ENCODE measurements around the gene KRTCAP2.

DNA sequence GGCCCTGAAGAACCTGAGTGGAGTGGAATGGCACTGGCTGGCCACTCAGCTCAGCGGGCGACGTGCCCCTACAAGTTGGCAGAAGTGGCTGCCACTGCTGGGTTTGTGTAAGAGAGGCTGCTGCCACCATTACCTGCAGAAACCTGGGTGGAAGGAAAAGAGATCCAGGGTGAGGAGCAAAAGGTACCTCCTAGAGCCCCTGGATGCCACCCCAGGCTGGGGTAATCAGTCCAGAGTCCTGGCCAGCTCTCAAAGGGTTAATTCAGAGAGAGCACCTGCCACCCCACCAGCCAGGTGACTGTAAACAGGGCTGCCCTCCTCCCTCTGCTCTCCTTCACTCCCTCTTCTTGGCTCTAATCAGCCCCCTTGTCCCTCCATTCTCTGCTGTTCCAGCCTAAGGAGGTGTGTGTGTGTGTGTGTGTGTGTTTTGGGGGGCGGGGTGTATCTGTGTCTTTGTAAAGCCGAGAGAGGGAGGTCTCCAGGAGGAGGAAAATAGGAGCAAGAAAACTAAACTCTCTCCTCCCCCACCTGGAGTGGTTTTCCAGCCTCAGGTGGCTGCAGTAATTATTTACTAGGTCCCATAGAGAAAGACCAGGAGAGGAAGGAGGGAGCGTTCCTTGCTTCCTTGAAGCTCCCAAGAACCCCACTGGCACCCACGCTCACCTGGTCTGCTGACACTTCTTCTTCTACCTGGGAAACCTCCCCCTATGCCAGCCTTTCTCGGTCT lies 13.1 kb upstream of the KRTCAP2 start:
- no peak for TF ChIP-seq POLR2A (IDR thresholded peaks at IDR 0.05)
- TF ChIP-seq, protein P1, sequence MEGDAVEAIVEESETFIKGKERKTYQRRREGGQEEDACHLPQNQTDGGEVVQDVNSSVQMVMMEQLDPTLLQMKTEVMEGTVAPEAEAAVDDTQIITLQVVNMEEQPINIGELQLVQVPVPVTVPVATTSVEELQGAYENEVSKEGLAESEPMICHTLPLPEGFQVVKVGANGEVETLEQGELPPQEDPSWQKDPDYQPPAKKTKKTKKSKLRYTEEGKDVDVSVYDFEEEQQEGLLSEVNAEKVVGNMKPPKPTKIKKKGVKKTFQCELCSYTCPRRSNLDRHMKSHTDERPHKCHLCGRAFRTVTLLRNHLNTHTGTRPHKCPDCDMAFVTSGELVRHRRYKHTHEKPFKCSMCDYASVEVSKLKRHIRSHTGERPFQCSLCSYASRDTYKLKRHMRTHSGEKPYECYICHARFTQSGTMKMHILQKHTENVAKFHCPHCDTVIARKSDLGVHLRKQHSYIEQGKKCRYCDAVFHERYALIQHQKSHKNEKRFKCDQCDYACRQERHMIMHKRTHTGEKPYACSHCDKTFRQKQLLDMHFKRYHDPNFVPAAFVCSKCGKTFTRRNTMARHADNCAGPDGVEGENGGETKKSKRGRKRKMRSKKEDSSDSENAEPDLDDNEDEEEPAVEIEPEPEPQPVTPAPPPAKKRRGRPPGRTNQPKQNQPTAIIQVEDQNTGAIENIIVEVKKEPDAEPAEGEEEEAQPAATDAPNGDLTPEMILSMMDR (IDR thresholded peaks at IDR 0.05), result no peak
